ENCODE measurements around the gene GABRB1.

DNA sequence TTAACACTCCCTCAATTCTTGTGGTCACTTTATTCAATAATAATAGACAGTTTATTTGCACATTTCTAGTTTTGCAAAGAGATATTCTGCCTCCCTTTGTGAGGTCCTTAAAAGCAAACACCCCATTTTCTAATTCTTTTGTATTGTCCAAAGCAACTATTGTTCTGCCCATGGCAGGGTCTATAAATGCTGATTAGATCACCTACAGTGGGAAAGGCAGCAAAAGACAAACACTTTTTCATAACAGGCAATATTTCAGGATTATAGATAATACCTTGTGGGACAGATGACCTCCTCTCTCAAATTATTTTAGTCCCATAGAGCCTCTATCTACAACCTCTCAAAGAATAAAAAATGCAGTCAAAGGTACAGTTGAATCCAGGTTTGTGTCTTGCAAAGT, 403.6 kb downstream of the GABRB1 start:
- no peak for TF ChIP-seq EZH2 (IDR thresholded peaks at IDR 0.05)
- TF ChIP-seq POLR2AphosphoS5 (IDR thresholded peaks at IDR 0.05; ENCODE audit: borderline replicate concordance, low read depth, low read length), result no peak
- no peak for TF ChIP-seq FOXP2 (optimal IDR thresholded peaks at IDR 0.05; ENCODE audit: control extremely low read depth, extremely low read length, insufficient read depth)

Measured in SK-N-MC (cell line).